PC-3 (cell line): ENCODE results near the gene PSMC1. TPM values are rescaled to one million over a fixed set of nuclear protein-coding genes. Genes with fewer than 3 reads are reported as not detected.

ENCODE experiments used
- ATAC-seq: fragments of 200-7000 bp; cut with Tn5 transposase; 2 replicates; pipeline ENCODE4 v1.9.1; 2020; ENCODE audit warnings: mild to moderate bottlenecking, moderate library complexity
- BruUV-seq: library from RNA; stranded (reverse); fragments of 400-500 nt; replicated peaks from 2 replicates; lab custom pipeline; 2021; lab: Mats Ljungman, UMichigan
- CTCF ChIA-PET: fragments of 300-600 bp; sonication (Branson Sonifier 250); formaldehyde crosslinking; loops from one replicate; lab custom pipeline; 2022; ENCODE audit warnings: antibody characterized with exemption; lab: Charles Lee
- POLR2A ChIA-PET: fragments of 300-600 bp; sonication (Branson Sonifier 250); formaldehyde crosslinking; loops from one replicate; lab custom pipeline; 2022; ENCODE audit warnings: antibody characterized with exemption; ENCODE audit not compliant: unreplicated experiment; lab: Charles Lee
- DNase-seq: peaks from one replicate; pipeline ENCODE4 v3.0.0-alpha.2; 2015
- H2AFZ ChIP-seq: fragments of 300-600 bp; sonication (generic); 2 replicates; pipeline ENCODE4 v1.6.0; 2016; ENCODE audit warnings: antibody characterized with exemption, low read length
- H3F3A ChIP-seq: fragments of 300-600 bp; sonication (generic); one replicate; pipeline ENCODE4 v1.6.0; 2017; ENCODE audit warnings: antibody characterized with exemption, low read length, control low read depth, mild to moderate bottlenecking; ENCODE audit not compliant: unreplicated experiment
- H3K27ac ChIP-seq: fragments of 300-600 bp; sonication (generic); 2 replicates; pipeline ENCODE4 v1.5.1; 2016; ENCODE audit warnings: mild to moderate bottlenecking, low read length
- H3K27me3 ChIP-seq: fragments of 300-600 bp; sonication (generic); 2 replicates; pipeline ENCODE4 v1.6.1; 2016; ENCODE audit warnings: low read length, mixed read lengths
- H3K36me3 ChIP-seq: fragments of 300-600 bp; sonication (generic); 2 replicates; pipeline ENCODE4 v1.6.1; 2016; ENCODE audit warnings: low read depth, mixed run types, low read length, mixed read lengths
- H3K4me1 ChIP-seq: fragments of 300-600 bp; sonication (generic); 2 replicates; pipeline ENCODE4 v1.5.1; 2016; ENCODE audit warnings: low read length; ENCODE audit not compliant: insufficient read depth
- H3K4me2 ChIP-seq: fragments of 300-600 bp; sonication (generic); 2 replicates; pipeline ENCODE4 v1.6.0; 2016; ENCODE audit warnings: low read length
- H3K4me3 ChIP-seq: fragments of 300-600 bp; sonication (generic); 2 replicates; pipeline ENCODE4 v1.5.1; 2016; ENCODE audit warnings: mild to moderate bottlenecking, low read length, mixed read lengths
- H3K79me2 ChIP-seq: fragments of 300-600 bp; sonication (generic); 2 replicates; pipeline ENCODE4 v1.6.1; 2017; ENCODE audit warnings: low read length, mixed read lengths
- H3K9ac ChIP-seq: fragments of 300-600 bp; sonication (generic); 2 replicates; pipeline ENCODE4 v1.6.0; 2016; ENCODE audit warnings: mild to moderate bottlenecking, low read length
- H3K9me2 ChIP-seq: fragments of 300-600 bp; sonication (generic); replicated peaks from 2 replicates; pipeline ENCODE4 v1.6.1; 2016; ENCODE audit warnings: mixed run types, low read length, mixed read lengths
- H3K9me3 ChIP-seq: fragments of 300-600 bp; sonication (generic); 2 replicates; pipeline ENCODE4 v1.6.1; 2016; ENCODE audit warnings: low read length, mixed read lengths
- H4K20me1 ChIP-seq: fragments of 300-600 bp; sonication (generic); 2 replicates; pipeline ENCODE4 v1.6.1; 2016; ENCODE audit warnings: low read length, mixed read lengths
- CTCF ChIP-seq: fragments of 300-600 bp; sonication (generic); conservative IDR thresholded peaks from 2 replicates; pipeline ENCODE4 v1.5.1; 2017; ENCODE audit warnings: antibody characterized with exemption, low read depth, mild to moderate bottlenecking, low read length
- EZH2 ChIP-seq: fragments of 300-600 bp; sonication (generic); IDR thresholded peaks from one replicate; pipeline ENCODE4 v1.6.1; 2017; ENCODE audit warnings: antibody characterized with exemption, mild to moderate bottlenecking, low read length; ENCODE audit not compliant: unreplicated experiment
- EZH2phosphoT487 ChIP-seq: fragments of 300-600 bp; sonication (generic); IDR thresholded peaks from 2 replicates; pipeline ENCODE4 v1.6.1; 2018; ENCODE audit warnings: mild to moderate bottlenecking, antibody characterized with exemption, low read length, borderline replicate concordance
- intact Hi-C: fragments of 100-400 bp; cut with micrococcal nuclease; formaldehyde crosslinking; loops from 2 replicates; pipeline ENCODE4 v1.9.0; 2023
- total RNA-seq: library from RNA; depleted of rRNA; stranded (reverse); fragments of >200 nt; gene quantifications from 2 replicates; pipeline ENCODE4 v1.2.3, GENCODE V29; 2014

PSMC1 gene
- total RNA-seq, 1 experiment from 2014 or later = 208 TPM

DNA sequence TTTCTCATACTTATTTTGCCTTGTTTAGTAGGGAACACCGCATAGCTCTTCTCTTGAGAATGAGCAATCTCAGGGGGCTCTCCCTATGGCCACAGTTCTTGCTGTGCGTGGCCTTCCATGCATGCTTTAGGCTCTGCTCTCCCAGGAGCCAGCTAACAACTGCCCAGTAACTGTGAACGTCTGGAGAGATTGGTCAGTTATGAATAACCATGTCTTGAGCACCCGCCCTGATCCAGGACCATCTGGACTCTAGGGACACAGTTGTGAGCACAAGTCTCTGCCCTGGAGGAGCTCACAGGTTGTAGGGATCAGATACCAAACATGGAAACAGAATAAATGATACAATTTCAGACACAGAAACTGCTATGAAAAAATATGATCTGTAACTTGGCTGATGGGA is 12.1 kb downstream of the PSMC1 start:
- POLR2A ChIA-PET = no interaction called here
- peaks cover 80% of the 10 kb centered on the region for H3K36me3 ChIP-seq
- ATAC-seq = no peak
- intact Hi-C loops = no loop called here
- no TSS peak for BruUV-seq
- H3K9ac ChIP-seq = no peak overlapping the region
- no peak overlapping the region for H3K4me3 ChIP-seq
- H3K79me2 ChIP-seq = no peaks in the 10 kb centered on the region
- no peak for TF ChIP-seq CTCF
- no peak for TF ChIP-seq EZH2
- TF ChIP-seq EZH2phosphoT487 = no peak
- H3K27ac ChIP-seq = no peak overlapping the region
- no peaks in the 10 kb centered on the region for H3F3A ChIP-seq
- no peaks in the 10 kb centered on the region for H3K27me3 ChIP-seq
- DNase-seq = no peak
- CTCF ChIA-PET = no interaction called here
- H2AFZ ChIP-seq = no peak overlapping the region
- no peaks in the 10 kb centered on the region for H3K9me3 ChIP-seq
- H3K9me2 ChIP-seq = no peaks in the 10 kb centered on the region
- no peaks in the 10 kb centered on the region for H3K4me1 ChIP-seq
- H3K4me2 ChIP-seq = no peak overlapping the region
- 0 out of 2 replicates have a peak, but pooled peaks cover 10% of the 10 kb centered on the region for H4K20me1 ChIP-seq

GRCh38 chr14:90272523-90272922 is 16.2 kb downstream of the PSMC1 start:
- DNase-seq = no peak
- Histone ChIP-seq H3K36me3 (peaks cover 49% of the 10 kb centered on the region), H2AFZ (no peak overlapping the region), H3K27me3 (no peaks in the 10 kb centered on the region), H3K9me2 (no peaks in the 10 kb centered on the region), H3K4me3 (no peak overlapping the region), H3K9me3 (no peaks in the 10 kb centered on the region), H3K4me2 (no peak overlapping the region), H3K79me2 (no peaks in the 10 kb centered on the region), H3K27ac (no peak overlapping the region), H3K4me1 (no peaks in the 10 kb centered on the region), H4K20me1 (0 out of 2 replicates have a peak, but pooled peaks cover 4% of the 10 kb centered on the region), H3K9ac (no peak overlapping the region), H3F3A (no peaks in the 10 kb centered on the region)
- no TSS peak for BruUV-seq
- TF ChIP-seq EZH2phosphoT487 (no peak), EZH2 (no peak), CTCF (no peak)
- ATAC-seq = no peak
- CTCF ChIA-PET = no interaction called here
- intact Hi-C loops = no loop called here
- POLR2A ChIA-PET = no interaction called here

DNA sequence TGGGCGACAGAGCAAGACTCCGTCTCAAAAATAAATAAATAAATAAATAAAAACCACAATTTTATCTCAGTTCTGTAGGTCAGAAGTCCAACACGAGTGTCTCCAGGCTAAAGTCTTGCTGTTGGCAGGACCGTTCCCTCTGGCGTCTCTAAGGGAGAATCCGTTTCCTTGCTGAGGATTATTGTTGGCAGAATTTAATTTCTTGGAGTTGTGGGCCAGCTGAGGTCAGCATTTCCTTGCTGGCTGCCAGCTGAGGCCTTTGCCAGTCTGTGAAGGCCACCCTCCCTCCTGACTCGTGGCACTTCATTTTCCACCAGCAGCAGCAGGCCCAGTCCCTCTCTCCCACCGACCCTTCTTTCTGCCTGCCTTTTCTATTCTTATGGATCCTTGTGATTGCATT is 17.2 kb downstream of the PSMC1 start:
- Histone ChIP-seq H4K20me1 (0 out of 2 replicates have a peak, but pooled peaks cover 1% of the 10 kb centered on the region), H3F3A (no peaks in the 10 kb centered on the region), H2AFZ (no peak overlapping the region), H3K9me2 (no peaks in the 10 kb centered on the region), H3K9me3 (no peaks in the 10 kb centered on the region), H3K9ac (no peak overlapping the region), H3K4me1 (no peaks in the 10 kb centered on the region), H3K27me3 (no peaks in the 10 kb centered on the region), H3K4me2 (no peak overlapping the region), H3K27ac (no peak overlapping the region), H3K4me3 (no peak overlapping the region), H3K79me2 (no peaks in the 10 kb centered on the region), H3K36me3 (peaks cover 40% of the 10 kb centered on the region)
- no peak for TF ChIP-seq EZH2
- no peak for TF ChIP-seq CTCF
- no peak for TF ChIP-seq EZH2phosphoT487
- no TSS peak for BruUV-seq
- DNase-seq = no peak
- POLR2A ChIA-PET = no interaction called here
- no peak for ATAC-seq
- intact Hi-C loops = no loop called here
- CTCF ChIA-PET = no interaction called here
